ENCODE measurements around the gene CYB561D2.

Gene CYB561D2

GRCh38 chr3:50341996-50342650 is 8.5 kb upstream of the CYB561D2 start:
- DNase-seq (ENCODE audit: low spot score) = no peak

- DNase-seq (ENCODE audit: low spot score) = no peak
Measured at GRCh38 chr3:50342813-50343633, 7.6 kb upstream of the CYB561D2 start.

GRCh38 chr3:50345008-50345407 is 5.7 kb upstream of the CYB561D2 start:
- no peak for DNase-seq (ENCODE audit: low spot score)

GRCh38 chr3:50345586-50346234 is 5.0 kb upstream of the CYB561D2 start, which contains the start of gene ZMYND10:
Gene ZMYND10, minus strand, starts transcription at chr3:50345732. Its CDS starts 153 bp downstream, at chr3:50345579.
- peak; percentile 93 for DNase-seq (ENCODE audit: low spot score)

- peak; percentile 78 for DNase-seq (ENCODE audit: low spot score)
Measured at GRCh38 chr3:50347187-50347813, 3.4 kb upstream of the CYB561D2 start.

- no peak for DNase-seq (ENCODE audit: low spot score)
Measured at GRCh38 chr3:50350213-50350526, 492 bp upstream of the CYB561D2 start.

GRCh38 chr3:50351323-50351697 is 648 bp downstream of the CYB561D2 start:
- no peak for DNase-seq (ENCODE audit: low spot score)

- DNase-seq (ENCODE audit: low spot score) = peak; percentile 58
Measured at GRCh38 chr3:50352781-50353180, 2.1 kb downstream of the CYB561D2 start.

- DNase-seq (ENCODE audit: low spot score) = no peak
Measured at GRCh38 chr3:50353245-50354004, 2.8 kb downstream of the CYB561D2 start.

GRCh38 chr3:50354186-50354764 is 3.6 kb downstream of the CYB561D2 start:
- no peak for DNase-seq (ENCODE audit: low spot score)

- DNase-seq (ENCODE audit: low spot score) = no peak
Measured at GRCh38 chr3:50354850-50355249, 4.2 kb downstream of the CYB561D2 start.

- DNase-seq (ENCODE audit: low spot score) = no peak
Measured at GRCh38 chr3:50355829-50356552, 5.3 kb downstream of the CYB561D2 start.

- DNase-seq (ENCODE audit: low spot score) = no peak
Measured at GRCh38 chr3:50356553-50356952, 5.9 kb downstream of the CYB561D2 start.

- no peak for DNase-seq (ENCODE audit: low spot score)
Measured at GRCh38 chr3:50357481-50357880, 6.8 kb downstream of the CYB561D2 start.

- no peak for DNase-seq (ENCODE audit: low spot score)
Measured at GRCh38 chr3:50358355-50358910, 7.8 kb downstream of the CYB561D2 start.

GRCh38 chr3:50358911-50359759 is 8.5 kb downstream of the CYB561D2 start, which contains the start of gene TMEM115:
Gene TMEM115, minus strand, starts transcription at chr3:50359521. Its CDS starts 458 bp downstream, at chr3:50359063.
- peak; percentile 99 for DNase-seq (ENCODE audit: low spot score)

GRCh38 chr3:50359760-50360110 is 9.1 kb downstream of the CYB561D2 start:
- DNase-seq (ENCODE audit: low spot score) = no peak

- no peak for DNase-seq (ENCODE audit: low spot score)
Measured at GRCh38 chr3:50364573-50365079, 14.0 kb downstream of the CYB561D2 start.

Data from hepatic stellate cell (primary cell).